GM18526 (cell line): ENCODE results near the gene UNKL.

Experiments
- POLR2A ChIP-seq: IDR thresholded peaks from 3 replicates; pipeline ENCODE4 v1.6.1; 2011; ENCODE audit not compliant: insufficient read length; ENCODE audit errors: extremely low read depth

The UNKL gene

DNA sequence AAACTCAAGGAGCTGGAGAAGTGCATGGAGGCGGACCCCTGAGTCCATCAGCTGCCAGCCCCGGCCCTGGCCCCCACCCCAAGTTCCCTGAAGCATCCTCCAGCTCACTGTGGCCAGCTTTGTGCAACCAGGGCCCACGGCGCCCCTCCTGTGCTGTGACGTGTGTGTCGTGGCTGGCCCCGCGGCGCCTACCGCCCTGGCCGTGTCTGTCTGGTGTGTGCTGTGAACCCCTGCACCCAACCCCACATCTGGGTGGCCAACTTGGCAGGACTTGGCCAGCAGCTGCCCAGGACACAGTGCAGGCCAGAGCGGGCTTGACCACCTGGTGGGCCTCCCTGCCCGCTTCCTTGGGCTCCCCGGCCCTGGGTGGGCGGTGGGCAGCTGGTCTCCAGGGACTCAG is 66.1 kb downstream of the UNKL start:
- TF ChIP-seq POLR2A: no peak

DNA sequence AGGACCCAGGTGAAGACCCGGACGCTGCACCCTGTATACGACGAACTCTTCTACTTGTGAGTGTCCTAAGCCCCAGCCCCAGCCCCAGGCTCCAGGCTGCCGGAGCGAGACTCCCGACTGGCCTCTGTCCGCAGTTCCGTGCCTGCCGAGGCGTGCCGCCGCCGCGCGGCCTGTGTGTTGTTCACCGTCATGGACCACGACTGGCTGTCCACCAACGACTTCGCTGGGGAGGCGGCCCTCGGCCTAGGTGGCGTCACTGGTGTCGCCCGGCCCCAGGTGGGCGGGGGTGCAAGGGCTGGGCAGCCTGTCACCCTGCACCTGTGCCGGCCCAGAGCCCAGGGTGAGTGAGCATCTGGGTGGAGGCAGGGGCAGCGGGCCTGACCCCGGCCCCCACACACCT is 66.5 kb downstream of the UNKL start:
- TF ChIP-seq POLR2A: no peak

DNA sequence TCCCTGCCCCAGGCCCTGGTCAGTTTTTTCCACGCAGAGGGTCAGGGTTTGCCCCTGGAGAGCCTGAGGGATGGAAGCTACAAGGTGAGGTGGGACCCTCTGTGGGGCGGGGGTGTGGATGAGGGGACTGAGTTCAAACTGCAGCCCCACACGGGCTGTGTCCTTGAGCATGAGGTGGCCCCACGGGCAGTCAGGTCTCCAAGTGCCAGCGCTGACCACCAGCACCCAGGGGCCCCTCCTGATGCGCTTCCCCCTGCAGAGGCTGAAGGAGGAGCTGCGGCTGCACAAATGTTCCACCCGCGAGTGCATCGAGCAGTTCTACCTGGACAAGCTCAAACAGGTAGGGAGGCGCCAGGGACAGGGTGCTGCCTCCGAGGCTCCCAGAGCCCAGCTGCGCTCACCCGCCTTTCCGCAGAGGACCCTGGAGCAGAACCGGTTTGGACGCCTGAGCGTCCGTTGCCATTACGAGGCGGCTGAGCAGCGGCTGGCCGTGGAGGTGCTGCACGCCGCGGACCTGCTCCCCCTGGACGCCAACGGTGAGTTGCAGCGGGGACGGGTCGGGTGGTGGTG is 67.1 kb downstream of the UNKL start:
- no peak for TF ChIP-seq POLR2A

DNA sequence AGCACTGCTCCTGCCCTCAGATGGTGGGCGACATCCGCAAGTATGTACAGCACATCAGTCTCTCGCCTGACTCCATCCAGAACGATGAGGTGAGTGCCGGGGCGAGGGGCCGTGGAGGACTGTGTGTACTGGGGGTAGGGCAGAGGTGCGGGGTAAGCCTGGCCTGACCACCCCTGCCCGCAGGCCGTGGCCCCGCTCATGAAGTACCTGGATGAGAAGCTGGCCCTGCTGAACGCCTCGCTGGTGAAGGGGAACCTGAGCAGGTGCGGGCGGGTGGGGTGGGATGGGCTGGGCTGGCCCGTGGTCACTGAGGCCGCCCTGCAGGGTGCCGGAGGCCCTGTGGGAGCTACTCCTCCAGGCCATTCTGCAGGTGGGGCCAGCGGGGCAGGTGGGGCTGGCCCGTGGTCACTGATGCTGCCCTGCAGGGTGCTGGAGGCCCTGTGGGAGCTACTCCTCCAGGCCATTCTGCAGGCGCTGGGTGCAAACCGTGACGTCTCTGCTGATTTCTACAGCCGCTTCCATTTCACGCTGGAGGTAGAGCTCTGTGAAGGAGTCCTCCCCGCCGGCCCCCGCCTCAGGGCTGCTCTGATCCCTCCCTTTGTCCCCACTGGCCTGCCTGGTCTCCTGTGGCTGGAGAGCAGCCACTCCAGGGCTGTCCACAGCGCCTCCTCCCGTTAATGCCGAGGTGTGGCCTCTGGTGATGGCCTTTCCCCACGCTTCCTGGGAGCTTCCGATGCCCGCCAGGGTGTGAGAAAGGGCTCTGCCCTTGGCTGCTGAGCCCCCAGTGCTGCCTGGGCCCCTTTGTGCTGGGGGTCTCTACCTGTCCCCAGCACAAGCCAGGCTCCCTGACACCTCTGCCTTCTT is 67.8 kb downstream of the UNKL start:
- no peak for TF ChIP-seq POLR2A

DNA sequence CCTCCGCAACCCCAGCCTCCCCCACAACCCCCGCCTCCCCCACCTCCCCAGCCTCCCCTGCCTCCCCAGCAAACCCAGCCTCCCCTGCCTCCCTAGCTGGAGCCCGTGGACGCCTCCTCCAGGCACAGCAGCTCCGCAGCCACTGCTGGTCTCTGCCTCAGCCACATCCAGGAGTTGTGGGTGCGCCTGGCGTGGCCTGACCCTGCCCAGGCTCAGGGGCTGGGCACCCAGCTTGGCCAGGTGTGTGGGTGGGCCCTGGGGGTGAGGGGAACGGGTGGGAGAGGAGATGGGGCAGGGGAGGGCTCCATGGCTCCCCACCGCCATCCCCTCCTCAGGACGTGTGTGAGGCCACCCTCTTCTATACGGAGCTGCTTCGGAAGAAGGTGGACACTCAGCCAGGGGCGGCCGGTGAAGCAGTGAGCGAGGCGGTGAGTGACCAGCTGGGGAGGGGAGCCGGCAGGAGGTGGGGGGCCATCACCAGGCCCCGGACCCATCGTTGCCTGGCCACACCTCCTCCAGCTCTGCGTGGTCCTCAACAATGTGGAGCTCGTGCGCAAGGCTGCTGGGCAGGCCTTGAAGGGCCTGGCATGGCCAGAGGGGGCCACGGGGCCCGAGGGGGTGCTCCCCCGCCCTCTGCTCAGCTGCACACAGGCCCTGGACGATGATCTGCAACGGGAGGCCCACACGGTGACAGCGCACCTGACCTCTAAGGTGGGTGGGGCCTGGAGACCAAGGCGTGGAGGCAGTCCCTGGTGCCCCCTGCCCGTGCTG is 68.7 kb downstream of the UNKL start:
- no peak for TF ChIP-seq POLR2A

DNA sequence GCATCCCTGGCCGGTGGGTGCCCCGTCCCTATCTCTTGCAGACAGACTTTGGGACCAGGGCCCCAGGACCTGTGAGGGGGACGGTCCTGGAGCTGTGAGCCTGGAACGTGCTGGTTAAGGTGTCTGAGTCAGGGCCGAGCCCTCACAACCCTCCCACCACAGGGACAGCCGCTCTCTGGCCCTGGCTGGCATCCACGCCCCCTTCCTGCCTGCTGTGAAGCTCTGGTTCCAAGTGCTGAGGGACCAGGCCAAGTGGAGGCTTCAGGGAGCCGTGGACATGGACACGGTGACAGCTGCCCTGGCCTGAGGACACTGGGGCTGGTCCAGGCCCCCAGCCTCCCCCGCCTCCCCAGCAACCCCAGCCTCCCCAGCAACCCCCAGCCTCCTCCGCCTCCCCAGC is 69.4 kb downstream of the UNKL start:
- TF ChIP-seq POLR2A: no peak

DNA sequence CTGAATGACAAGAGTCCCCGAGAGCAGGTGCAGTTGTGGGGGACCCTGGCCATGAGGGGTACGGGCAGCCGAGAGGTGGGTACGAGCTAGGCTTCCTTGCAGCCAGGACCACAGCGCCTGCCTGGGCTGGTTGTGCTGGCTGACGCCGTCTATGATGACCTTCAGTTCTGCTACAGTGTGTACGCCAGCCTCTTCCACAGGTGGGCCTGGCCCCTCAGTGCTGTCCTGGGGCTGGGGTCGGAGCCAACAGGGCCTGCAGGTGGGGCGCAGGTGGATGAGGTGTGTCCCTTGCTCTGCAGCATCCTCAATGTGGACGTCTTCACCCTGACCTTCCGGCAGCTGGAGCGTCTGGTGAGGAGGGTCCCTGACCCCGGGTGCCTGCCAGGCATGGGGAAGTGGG is 70.0 kb downstream of the UNKL start:
- no peak for TF ChIP-seq POLR2A

DNA sequence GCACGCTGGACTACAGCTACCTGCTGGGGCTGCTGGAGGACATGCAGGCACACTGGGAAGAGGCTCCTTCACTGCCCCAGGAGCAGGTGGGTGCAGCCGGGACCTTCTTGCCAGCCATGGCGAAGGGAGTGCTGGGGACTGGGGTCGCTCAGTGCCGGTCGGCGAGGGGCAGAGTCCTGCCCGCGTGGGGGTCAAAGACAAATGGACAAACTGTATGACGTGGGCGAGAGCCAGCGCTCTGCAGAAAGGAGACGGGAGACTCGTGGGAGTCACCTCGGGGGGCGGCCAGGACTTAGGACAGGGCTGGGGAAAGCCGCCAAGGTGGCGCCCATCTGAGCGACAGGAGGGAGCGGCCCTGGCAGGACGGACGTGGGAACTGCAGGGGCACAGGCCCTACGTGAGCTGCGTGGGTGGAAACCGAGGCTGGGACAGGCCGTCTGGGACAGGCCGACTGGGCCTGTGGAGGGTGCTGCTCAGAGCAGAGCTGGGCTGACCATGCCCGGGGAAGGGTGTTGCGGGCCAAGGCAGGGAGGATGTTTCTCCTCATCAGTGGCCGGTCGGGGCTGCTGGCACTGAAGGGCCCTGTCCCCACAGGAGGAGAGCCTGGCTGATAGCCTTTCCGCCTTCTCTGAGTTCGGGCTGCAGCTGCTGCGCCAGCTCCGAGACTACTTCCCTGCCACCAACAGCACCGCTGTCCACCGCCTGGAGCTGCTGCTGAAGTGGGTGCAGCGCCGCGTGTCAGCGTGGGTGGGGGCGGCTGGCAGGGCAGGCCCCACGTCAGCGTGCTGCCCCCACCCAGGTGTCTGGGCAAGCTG is 70.9 kb downstream of the UNKL start:
- no peak for TF ChIP-seq POLR2A

DNA sequence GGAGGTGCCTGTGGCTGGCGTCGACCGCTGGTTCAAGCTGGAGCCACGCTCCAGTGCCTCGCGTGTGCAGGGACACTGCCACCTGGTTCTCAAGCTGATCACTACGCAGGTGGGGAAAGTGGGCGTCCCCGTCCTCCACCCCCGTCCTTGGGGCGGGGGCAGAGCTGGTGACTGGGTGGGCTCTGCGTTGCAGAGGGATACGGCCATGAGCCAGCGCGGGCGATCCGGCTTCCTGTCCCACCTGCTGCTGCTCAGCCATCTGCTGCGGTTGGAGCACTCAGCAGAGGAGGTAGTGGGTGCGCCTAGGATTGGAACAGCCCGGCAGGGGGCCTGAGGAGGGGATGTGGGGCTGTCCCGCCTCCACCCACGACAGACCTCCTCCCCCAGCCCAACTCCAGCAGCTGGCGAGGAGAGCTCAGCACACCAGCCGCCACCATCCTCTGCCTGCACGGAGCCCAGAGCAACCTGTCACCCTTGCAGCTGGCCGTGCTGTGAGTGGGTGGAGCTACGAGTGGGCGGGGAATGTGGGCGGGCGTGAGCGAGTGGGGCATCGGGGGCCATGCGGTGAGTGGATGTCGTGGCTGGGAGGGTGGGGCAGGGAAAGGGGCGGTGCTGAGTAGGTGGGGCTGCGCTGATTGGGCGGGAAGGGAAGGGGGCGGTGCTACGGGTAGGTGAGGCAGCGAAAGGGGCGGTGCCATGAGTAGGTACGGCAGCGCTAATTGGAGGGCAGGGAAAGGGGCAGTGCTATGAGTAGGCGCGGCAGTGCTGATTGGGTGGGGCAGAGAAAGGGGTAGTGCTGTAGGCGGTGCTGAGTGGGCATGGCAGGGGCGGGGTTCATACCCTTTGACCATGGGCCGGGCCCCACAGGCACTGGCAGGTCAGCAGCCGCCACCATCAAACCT is 71.7 kb downstream of the UNKL start:
- peak; percentile 12 for TF ChIP-seq POLR2A

DNA sequence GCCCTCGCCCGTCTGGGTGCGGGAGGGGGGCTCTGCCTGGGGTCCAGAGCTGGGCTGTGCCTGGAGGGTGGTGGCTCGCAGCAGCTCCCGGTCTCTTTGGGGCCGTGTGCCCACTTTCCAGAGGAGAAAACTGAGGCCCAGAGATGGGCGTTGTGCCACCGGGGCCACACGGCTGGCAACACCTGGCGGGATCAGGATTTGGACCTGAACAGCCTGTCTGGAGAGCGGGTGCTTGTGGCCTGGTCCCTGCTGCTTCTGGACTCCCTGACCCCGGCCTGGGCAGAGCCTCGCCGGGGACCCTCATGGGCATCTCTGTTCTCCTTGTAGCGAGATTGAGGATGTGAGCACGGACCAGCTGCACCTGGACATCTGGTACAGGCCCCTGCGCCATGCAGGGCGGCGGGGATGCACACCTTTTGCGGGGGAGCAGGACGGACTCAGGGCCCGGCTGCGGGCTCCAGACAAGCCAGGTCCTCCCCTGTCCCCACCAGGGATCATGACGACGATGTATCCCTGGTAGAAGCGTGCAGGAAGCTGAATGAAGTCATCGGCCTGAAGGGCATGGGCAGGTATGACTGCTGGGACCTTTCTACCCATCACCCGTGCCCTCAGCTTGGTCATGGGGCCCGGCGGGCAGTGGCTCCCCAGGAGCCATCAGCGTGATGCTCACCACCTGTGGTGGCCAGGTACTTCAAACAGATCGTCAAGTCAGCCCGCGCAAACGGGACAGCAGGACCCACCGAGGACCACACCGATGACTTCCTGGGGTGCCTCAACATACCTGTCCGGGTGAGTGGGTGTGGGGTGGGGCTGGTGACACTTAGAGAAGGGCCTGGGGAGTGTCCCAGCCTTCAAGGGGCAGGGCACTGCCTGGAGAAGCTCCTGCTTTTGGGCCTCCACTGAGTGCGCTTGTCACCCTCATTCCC is 72.7 kb downstream of the UNKL start:
- no peak for TF ChIP-seq POLR2A

DNA sequence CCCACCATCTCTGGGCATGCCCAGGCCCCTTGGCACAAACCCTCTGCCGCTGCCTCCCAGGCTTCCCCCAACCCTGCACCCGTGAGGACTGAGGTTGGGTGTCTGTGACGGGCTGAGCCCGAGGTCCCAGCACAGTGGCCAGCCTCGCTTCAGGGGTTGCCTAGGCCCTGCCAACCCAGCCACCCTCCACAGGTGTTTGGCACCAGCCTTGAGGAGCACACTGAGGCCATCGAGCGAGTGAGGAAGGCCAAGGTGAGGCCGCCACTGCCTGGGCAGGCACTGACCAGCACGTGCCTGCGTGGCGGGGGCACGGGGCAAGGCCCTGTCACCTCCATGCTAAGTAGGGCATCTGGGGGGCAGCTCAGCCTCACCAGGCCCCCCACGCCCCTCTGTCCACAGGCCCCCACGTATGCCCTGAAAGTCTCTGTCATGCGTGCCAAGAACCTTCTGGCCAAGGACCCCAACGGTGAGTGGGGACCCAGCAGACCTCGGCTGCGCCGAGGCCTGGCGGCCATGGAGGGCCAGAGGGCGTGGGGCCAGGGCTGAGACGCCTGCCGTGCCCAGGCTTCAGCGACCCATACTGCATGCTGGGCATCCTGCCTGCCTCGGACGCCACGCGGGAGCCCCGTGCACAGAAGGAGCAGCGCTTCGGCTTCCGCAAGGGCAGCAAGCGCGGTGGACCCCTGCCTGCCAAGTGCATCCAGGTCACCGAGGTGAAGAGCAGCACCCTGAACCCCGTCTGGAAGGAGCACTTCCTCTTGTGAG is 73.6 kb downstream of the UNKL start:
- TF ChIP-seq POLR2A: no peak

DNA sequence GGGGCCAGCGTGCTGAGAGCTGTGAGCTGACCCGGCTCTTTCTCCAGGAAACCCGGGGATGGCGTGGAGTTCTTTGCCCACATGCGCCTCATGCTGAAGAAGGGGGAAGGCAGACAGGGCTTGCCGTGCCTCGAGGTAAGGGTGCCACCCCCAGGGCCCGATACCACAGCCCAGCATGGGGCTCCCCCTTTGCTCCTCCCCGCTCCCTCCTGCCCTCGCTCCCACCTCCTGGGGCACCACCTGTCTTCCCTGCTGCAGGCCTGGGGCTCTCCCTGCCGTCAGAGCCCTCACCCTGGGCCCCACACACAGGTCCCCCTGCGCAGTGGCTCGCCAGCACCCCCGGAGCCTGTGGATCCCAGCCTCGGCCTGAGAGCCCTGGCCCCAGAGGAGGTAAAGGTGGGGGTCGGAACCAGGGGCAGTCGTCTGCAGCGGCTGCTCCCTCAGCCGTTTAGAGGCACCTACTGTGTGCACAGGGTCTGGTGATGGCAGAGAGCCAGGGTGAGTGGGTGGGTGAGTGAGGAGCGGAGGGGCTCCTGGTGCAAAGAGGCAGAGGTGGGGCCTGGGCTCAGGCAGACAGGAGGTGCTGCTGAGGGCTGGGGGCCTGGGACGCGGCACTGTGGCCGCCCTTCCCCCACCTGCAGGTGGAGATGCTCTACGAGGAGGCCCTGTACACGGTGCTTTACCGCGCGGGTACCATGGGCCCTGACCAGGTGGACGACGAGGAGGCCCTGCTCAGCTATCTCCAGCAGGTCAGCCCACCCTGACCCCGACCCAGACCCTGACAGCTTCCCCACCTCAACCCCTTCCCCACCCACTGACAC is 75.4 kb downstream of the UNKL start:
- no peak for TF ChIP-seq POLR2A
